HL-60 (cell line): Measurements from ENCODE around the gene BDP1.

Experiments
- DNase-seq, 2 experiments: peaks; one replicate each; pipeline ENCODE4 v3.0.0-alpha.2; 2010 to 2020; ENCODE audit warnings: low read depth in 1 of 2, low spot score in 1 of 2
- H3K27ac ChIP-seq: fragments of 250-450 bp; sonication (Bioruptor Pico); replicated peaks from 2 replicates; pipeline ENCODE4 v1.5.1; 2020; ENCODE audit warnings: mild to moderate bottlenecking, moderate library complexity
- H3K27me3 ChIP-seq: fragments of 250-450 bp; sonication (Bioruptor Pico); 2 replicates; pipeline ENCODE4 v1.5.1; 2021; ENCODE audit warnings: mild to moderate bottlenecking, moderate library complexity; ENCODE audit not compliant: insufficient read depth, poor library complexity, severe bottlenecking
- H3K4me3 ChIP-seq: replicated peaks from 2 replicates; pipeline ENCODE4 v1.5.1; 2011; ENCODE audit warnings: mild to moderate bottlenecking, control low read depth, low read length; ENCODE audit not compliant: insufficient read depth
- CTCF ChIP-seq: IDR thresholded peaks from one replicate; pipeline ENCODE4 v1.5.1; 2011; ENCODE audit warnings: low read length, control low read depth, inconsistent platforms; ENCODE audit not compliant: insufficient read depth
- GABPA ChIP-seq: IDR thresholded peaks from 2 replicates; pipeline ENCODE4 v1.6.1; 2012; ENCODE audit warnings: low read depth
- POLR2AphosphoS5 ChIP-seq: IDR thresholded peaks from 2 replicates; pipeline ENCODE4 v1.6.1; 2012; ENCODE audit warnings: low read depth
- REST ChIP-seq: IDR thresholded peaks from 2 replicates; pipeline ENCODE4 v1.6.1; 2012; ENCODE audit warnings: low read depth; ENCODE audit not compliant: insufficient replicate concordance
- SPI1 ChIP-seq: IDR thresholded peaks from 2 replicates; pipeline ENCODE4 v1.6.1; 2012; ENCODE audit warnings: low read depth, mild to moderate bottlenecking, borderline replicate concordance

Gene BDP1

GRCh38 chr5:71591100-71591499, 135.6 kb downstream of the BDP1 start:
- H3K27ac ChIP-seq = no peak overlapping the region
- no peak overlapping the region for H3K4me3 ChIP-seq
- H3K27me3 ChIP-seq = no peaks in the 10 kb centered on the region
- TF ChIP-seq SPI1 = no peak
- TF ChIP-seq GABPA = no peak
- TF ChIP-seq POLR2AphosphoS5 = no peak
- TF ChIP-seq CTCF = no peak
- no peak for TF ChIP-seq REST
- no peak for DNase-seq

- Histone ChIP-seq H3K4me3 (no peak overlapping the region), H3K27ac (no peak overlapping the region), H3K27me3 (no peaks in the 10 kb centered on the region)
- no peak for DNase-seq
- TF ChIP-seq GABPA (no peak), CTCF (no peak), POLR2AphosphoS5 (no peak), SPI1 (no peak), REST (no peak)
Measured at GRCh38 chr5:71596169-71596568, 140.7 kb downstream of the BDP1 start.

- no peaks in the 10 kb centered on the region for H3K27me3 ChIP-seq
- no peak for DNase-seq
- no peak overlapping the region for H3K4me3 ChIP-seq
- TF ChIP-seq SPI1 = no peak
- TF ChIP-seq GABPA = no peak
- no peak for TF ChIP-seq REST
- no peak for TF ChIP-seq CTCF
- TF ChIP-seq POLR2AphosphoS5 = no peak
- no peak overlapping the region for H3K27ac ChIP-seq
Measured at GRCh38 chr5:71597001-71597400, 141.6 kb downstream of the BDP1 start.
